GM21390 (cell line): Measurements from ENCODE around the gene KCTD5.
"Not testable (repeated sequence)": the region's sequence is repeated elsewhere in the genome, so short reads cannot be mapped to it uniquely, and the experiment has no call there.

Experiments used
- ATAC-seq: cut with Tn5 transposase; IDR thresholded peaks from one replicate; pipeline ENCODE4 v1.9.1; 2021; ENCODE audit not compliant: unreplicated experiment

Gene KCTD5

GRCh38 chr16:2721634-2722173 is 39.4 kb downstream of the KCTD5 start:
- ATAC-seq: not testable (repeated sequence)

- no peak for ATAC-seq
Measured at GRCh38 chr16:2724088-2724676, 41.9 kb downstream of the KCTD5 start.

GRCh38 chr16:2724816-2725348 is 42.6 kb downstream of the KCTD5 start:
- ATAC-seq: no peak

DNA sequence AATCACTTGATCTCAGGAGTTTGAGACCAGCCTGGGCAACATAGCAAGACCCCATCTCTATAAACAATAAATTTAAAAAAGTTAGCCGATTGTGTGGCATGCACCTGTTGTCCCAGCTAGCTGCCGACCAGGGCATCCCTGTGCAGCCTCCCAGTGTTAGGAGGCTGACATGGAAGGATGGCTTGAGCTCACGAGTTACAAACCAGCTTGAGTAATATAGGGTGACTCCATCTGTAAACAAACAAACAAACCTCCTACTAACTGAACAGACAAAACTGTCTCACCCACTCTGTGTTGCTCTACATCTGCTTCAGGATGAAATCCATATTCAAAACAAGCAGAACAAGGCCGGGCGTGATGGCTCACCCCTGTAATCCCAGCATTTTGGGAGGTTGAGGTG is 44.6 kb downstream of the KCTD5 start:
- ATAC-seq: no peak

- no peak for ATAC-seq
Measured at GRCh38 chr16:2728034-2728433, 45.7 kb downstream of the KCTD5 start.

- no peak for ATAC-seq
Measured at GRCh38 chr16:2734844-2735515, 52.7 kb downstream of the KCTD5 start.

DNA sequence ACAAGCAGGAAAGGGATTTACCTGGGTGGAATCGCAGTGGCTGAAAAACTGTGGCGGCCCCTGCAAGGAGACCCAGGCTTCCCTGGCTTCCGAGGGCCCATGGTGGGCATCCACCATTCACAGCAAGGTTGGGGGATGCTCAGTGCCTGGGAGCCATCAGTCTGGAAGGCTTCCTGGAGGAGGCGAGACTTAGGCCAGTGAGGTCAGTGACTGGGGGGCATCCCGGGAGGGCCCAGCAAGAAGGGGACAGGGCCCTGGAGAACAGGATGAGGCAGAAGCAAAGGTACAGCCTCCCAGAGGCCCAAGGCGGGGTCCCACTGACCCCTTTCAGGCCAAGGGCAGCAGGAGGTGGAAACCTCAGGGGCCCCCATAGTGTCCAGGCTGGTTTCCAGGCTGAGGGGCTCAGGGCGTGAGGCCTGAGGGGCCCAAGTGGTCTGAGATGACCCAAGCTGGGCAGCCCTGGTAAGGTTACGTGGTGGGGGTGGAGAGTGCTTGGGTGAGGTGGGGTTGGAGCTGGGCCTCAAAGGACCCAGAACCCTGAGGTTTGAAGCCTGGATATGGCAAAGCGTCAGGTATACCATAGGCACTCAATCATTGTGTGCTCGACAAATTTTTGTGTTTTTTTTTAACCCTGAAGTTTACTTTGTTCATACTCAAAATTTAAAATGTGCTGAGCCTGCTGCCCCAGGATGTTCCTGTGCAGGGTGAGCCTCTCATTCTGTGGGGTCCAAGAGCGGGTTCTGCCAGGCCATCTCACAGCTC is 54.3 kb downstream of the KCTD5 start:
- ATAC-seq: no peak

- no peak for ATAC-seq
Measured at GRCh38 chr16:2737238-2737605, 54.9 kb downstream of the KCTD5 start.

- ATAC-seq: no peak
Measured at GRCh38 chr16:2737895-2738418, 55.6 kb downstream of the KCTD5 start.

DNA sequence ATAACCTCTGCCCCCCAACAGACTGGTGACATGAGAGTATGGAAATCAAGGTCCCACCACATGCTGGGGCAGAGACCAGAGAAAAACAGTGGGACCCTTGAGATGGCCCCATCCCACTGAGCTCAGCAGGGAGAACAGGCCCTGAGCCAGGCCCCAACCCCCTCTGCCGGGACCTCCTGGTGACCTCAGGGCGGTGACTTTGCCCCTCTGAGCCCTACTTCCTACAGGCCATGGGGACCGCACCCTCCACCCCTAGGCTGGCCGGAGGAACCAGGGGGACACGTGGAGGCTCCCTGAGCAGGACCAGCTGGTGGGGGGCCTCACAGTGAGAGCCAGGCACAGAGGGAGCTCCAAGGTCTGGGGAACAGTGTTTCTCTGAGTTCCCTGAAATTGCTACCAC is 56.3 kb downstream of the KCTD5 start:
- ATAC-seq: no peak

- no peak for ATAC-seq
Measured at GRCh38 chr16:2739625-2740430, 57.5 kb downstream of the KCTD5 start.

- no peak for ATAC-seq
Measured at GRCh38 chr16:2740476-2740875, 58.2 kb downstream of the KCTD5 start.

- no peak for ATAC-seq
Measured at GRCh38 chr16:2741168-2741567, 58.8 kb downstream of the KCTD5 start.

DNA sequence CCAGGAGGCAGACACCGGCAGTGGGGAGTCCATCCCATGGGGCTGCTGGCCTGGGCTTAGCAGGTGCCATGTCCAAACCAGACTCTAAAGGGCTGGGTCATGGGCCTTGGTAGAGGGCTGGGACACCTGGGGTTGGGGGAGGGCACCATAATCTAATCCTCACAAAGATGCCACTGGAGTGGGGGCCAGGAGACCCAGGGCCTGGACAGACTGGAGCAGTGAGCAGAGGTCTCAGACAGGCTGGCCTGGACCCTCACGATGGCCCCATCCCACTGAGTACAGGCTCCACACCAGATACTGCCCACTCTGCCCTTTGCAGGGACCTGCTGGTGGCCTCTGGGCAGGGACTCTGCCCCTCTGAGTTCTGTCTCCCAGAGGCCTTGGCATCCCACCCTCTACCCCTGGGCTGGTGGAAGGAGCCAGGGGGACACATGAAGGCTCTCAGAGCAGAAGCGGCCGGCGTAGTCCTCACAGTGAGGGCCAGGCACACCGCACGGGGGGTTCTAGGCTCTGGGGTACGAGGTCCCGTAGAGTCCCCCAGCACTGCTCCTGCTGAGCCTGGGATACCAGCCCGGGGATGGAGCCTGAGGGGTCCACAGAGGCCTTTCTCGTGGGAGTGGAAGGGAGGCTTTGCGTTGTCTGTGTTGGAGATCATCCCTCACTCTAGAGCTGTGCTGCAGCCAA is 60.1 kb downstream of the KCTD5 start:
- no peak for ATAC-seq

DNA sequence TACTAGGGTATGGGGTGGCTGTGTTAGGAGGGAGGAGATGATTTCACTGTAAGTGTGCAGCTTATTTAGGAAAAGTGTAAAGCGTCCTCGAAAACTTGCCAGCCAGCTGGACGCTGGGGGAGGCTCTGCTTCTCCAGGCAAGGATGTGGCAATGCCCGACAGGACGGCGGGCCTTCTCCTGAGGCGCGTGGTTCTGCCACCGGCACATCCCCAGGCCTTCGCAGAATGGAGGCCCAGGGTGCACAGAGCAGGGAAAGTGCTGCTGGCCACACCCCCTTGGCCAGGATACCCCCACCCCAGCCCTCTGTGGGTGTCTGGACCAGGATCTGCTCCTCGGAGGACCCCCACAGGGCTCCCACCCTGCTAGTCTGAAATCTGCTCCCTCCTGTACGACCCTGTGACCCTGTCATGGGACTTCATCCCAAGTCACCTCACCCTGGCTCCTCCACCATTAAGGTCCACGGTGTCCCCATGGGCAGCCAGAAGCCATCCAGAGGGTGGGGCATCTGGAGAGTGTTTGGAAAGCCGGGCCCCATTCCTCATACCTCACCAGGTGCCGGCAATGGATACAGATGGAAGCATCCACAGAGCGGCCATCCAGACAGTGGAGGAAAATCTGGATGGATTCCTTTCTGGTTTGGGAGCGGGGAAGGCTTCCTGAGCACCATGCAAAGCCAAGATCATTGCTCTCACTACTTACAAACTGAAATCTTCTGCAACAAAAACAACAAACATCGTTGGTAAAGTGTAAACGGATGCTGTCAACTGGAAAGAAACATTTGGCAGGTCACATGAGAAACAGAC is 60.9 kb downstream of the KCTD5 start:
- ATAC-seq: no peak

GRCh38 chr16:2744711-2745110 is 62.4 kb downstream of the KCTD5 start:
- ATAC-seq: no peak

GRCh38 chr16:2745116-2745890 is 63.0 kb downstream of the KCTD5 start:
- no peak for ATAC-seq

DNA sequence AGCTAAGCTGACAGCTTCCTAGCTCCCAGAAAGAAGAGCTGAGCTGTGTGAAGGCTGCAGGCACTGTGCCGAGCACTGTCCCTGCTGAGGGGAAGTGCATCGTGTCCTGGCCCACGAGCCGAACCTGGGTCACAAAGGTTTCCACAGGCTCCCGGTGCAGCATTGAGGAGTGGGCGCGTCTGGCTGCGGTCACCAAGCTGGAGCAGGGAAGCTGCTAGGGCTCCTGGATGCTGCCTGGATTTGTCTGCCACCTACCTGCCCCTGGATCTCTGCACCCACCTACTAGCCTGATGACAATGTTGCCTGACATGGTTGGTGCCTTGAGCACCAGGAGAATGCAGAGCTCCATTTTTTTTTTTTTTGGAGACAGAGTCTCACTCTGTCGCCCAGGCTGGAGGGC is 63.6 kb downstream of the KCTD5 start:
- ATAC-seq: no peak
